HG03280 (cell line): ENCODE data around the gene FAF1.

Experiments used
- ATAC-seq: cut with Tn5 transposase; IDR thresholded peaks from one replicate; pipeline ENCODE4 v1.9.1; 2021; ENCODE audit warnings: mild to moderate bottlenecking, moderate library complexity; ENCODE audit not compliant: unreplicated experiment

Gene FAF1

GRCh38 chr1:50651476-50652263 is 308.4 kb downstream of the FAF1 start:
- ATAC-seq, result no peak

- ATAC-seq, result no peak
Observed at GRCh38 chr1:50646526-50646925, 313.5 kb downstream of the FAF1 start.

GRCh38 chr1:50645139-50645538 is 314.9 kb downstream of the FAF1 start:
- no peak for ATAC-seq

DNA sequence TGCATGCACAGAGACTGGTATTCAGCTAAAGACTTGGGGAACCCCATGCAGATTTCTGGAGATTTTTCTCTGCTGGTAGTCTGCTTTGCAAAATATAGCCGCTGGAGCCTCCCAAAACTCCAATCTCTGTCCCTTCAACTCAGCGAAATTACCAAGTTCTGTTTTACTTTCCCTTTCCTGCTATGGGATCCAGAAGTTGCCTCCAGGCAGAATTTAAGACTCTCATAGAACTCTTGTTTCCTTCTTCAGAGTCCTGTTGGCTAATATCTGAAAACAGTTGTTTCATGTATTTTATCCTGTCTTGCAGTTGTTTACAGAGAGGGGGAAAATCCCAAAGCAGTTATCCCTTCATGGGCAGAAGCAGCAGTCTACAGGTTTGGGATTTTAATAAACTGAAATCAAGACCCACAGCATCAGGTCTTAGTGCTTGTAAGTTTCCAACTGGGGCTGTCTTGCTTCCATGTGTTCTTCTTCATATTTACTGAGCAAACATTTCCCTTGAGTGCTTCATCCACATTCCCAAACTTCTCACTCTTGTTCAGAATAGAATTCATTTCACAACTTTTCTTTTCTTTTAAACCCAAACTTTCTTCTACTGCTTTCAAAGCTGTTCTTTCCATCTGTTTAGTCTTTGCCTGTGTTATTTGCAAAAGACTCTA is 315.5 kb downstream of the FAF1 start:
- no peak for ATAC-seq

DNA sequence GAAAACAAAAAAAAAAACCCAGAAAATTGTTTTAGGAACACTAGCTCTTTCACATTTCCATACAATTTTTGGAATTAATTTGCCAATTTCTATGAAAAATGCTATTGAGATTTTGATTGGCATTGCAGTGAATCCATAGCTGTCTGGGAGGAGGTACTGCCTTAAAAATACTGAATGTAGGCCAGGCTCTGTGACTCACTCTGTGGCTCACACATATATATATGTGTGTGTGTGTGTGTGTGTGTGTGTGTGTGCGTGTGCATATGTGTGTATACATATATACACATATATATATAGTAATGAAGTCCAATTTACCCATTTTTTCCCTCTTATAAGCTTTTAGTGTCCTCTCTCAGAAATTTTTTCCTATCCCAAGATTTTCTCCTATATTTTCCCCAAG is 322.6 kb downstream of the FAF1 start:
- ATAC-seq, result no peak

DNA sequence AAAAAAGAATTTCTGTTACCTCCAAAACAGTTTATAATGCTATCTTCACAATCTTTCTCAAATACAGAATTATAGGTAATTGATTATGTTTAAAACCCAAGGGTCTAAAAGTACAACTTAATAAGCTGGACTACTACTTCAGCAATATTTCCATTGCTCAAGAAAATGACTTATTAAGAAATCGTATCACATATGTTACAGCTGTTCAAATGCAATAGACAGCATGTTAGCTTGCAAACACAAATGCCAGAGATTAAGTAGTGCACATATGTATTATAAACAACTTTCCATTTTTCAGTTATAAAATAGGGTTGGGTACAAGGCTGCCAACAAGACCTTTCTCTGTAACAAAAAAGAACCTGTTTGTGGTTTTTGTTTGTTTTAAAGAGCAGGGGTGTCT is 325.8 kb downstream of the FAF1 start:
- no peak for ATAC-seq

DNA sequence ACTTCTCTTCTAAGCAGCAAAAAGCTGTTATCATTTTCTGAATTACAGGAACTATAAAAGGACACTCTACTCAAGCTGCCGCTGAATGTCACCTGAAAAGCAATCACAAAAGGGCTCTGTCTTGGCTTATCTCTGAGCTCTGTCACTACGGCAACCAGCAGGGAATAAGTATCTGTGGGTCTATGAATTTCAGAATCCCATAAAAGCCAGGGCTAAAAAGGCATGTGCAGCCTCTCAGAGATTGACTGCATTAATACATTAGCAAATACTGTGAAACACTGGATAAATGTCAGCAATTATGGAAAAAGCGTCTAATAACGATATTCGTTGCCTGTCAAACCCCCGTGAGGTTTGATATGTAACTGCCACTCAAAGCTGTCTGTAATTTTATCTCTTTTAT is 326.6 kb downstream of the FAF1 start:
- ATAC-seq, result no peak

DNA sequence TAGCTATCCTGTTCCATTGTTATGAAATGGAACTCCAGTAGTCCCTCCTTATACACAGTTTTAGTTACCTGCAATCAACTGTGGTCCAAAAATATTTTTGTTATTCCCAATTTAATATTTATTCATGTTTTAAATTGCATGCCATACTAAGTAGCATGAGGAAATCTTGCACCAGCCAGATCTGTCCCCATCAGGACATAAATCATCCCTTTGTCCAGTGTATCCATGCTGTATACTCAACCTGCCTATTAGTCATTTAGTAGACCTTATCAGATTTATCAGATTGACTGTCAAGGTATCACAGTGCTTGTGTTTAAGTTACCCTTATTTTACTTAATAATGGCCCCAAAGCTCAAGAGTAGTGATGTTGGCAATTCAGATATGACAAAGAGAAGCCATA is 328.9 kb downstream of the FAF1 start:
- ATAC-seq, result no peak

DNA sequence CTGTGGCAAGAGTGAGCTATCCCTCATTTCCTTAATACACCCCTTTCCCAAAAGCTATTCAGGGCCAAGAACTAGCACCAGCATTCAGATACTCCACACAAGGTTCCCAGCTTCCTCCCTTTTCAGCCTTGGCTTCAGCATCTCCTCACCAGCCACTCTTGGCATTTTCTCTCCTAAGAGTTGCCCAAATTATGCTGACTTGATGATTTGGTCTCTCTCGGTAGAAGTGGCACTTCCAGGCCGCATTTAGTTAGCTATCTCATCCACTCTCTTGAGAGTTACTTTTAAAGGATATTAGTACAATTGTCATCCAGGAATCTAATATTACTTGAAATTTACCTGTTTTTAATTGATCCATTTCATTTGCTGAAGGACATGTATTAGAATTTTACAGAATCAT is 337.8 kb downstream of the FAF1 start:
- no peak for ATAC-seq

DNA sequence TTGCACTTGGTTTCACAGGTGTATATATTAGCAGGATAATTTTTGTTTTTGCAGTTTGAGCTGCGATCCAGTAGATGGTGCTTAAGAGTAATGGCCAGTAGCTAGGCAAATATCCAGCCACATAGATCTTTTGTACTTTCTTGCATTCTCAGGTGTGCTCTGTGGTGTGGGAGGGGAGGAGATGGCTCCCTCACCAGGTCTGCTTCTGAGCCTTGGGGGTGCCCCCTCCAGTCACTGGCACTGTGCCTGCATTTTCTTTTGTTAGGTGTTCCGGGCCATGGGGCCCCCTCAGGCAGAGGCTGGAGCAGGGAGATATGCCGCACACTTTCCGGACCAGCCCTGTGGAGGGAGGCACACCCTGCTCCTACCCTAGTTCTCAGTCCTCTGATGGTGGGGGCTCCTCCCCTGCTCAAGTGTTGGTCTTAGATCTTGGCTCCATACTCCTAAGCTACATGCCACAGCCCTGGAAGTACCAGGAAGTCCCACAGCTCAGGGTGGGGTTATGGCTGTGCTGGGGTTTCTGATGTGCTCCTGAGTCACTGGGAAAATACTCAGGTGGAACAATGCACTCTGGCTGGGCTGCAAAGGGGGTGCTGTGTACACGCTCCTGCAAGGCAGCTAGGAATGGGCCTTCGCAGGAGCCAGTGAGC is 339.3 kb downstream of the FAF1 start:
- ATAC-seq, result no peak

GRCh38 chr1:50615036-50615750 is 344.9 kb downstream of the FAF1 start:
- no peak for ATAC-seq

DNA sequence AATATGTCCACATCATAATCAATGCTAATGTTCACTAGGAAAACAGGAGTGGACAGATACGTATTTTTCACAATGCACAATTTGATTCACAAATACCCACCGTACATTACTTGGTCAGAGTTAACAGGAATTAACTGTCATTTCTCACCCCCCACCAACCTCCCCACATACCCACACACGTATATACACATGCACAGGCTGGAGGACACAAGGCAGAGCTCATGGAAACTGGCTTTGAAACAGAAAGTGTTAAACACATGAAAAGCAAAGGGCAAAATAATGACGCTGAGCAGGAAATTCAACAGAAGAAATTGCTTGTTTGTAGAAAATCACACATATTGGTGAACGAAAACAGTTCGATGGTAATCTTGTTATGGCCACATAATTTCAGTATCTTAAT is 348.4 kb downstream of the FAF1 start:
- ATAC-seq, result no peak

GRCh38 chr1:50610563-50610962 is 349.5 kb downstream of the FAF1 start:
- ATAC-seq, result no peak

DNA sequence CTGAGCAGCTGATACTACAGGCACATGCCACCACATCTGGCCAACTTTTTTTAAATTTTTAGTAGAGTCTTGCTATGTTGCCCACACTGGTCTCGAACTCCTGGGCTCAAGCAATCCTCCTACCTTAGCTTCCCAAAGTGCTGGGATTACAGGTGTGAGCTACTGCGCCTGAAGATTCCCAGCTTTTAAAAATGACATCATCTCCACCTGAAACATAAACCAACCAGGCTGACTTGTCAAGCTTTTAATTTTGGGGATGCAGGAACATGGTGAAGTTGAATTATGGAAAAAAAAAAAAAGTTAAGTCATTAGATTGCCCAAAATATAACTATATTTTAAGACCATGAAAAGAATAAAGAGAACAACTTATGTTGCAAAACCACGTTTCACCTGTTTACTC is 350.6 kb downstream of the FAF1 start:
- no peak for ATAC-seq

DNA sequence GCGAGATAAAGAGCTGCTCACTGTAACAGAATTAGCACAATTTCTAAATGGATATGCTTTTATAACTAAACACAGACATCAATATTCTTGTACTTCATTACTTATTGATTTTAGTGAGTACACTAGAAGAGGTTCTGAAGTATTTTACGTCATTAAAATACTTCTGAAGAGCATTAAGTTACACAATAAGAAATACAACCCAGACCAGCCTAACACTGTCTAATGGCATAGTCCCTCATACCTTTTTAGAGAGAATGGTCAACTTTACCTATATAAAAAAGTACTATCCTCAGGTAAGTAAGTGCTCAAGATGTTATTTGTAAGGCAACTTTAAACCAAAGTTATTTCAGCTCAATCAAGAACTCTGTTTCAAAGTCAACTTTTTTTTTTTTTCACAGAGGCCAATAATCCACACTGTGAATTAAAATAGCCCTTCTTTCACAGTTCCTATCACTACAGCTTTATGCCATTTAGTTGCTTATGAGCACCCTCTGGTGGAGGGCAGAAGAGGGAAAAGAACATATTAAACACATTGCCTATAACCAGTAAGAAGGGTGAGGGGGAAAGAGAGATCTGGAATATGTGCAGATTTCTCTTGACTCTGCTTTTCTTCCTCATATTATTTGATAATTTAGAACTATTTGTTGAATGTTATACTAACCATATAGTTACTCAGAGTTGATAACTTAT is 354.7 kb downstream of the FAF1 start:
- ATAC-seq, result no peak

DNA sequence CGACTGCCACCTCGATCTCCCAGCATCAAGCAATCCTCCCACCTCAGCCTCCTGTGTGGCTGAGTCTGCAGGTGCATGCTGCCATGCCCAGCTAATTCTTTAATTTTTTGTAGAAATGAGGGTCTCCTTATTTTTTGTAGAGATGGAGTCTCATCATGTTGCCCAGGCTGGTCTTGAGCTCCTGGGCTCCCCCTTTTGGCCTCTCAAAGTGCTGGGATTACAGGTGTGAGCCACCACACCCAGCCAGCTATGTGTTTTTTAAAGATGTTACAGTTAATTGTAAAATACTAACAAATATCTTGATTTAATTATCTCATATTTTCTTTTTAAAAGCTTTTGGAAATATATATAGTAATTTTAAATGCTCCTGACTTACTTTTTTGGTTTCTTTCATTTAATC is 355.5 kb downstream of the FAF1 start:
- ATAC-seq, result no peak

DNA sequence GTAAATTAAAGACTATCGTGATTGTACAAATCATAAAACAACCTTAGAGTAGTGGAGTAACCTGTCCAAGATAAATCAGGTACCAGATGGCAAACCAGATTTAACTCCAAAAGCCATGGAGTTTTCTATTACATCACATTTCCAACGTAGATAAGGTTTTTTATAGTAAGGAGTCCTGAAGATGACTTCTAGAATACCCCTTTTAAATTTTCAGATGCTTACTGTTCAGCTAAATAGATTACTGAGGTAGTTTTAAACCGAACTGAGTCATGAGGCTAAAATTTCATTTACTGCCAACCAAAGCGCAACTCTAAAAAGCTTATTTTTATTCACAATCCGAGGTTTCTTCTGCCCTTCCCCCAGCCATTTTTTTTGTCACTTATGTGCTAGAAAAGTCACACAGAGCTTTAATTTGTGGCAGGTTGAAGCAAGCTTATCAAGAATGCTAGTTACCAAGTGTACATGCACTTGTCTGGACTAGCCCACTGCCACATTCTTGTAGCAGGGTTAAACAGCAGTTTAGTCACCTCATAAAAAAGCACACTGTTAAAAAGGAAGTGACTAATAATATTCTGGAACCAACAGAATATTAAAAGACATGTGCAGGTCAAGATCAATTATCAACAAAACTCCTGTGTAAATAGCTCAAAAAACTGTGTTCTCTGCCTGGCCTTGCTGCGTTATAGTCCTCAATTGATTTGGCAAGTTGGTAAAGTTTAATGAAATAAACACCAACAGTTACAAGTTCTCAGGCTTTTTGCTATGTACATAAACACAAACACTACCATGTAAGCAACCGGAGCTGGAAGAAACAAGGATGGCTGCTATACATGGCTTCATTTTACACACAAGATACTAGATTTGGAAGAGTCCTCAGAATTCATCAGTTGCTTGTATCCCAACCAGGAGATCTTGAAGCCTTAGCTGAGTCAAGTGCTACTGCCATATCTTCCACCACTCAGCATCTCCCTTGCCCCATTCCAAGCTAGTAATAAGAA is 356.5 kb downstream of the FAF1 start:
- ATAC-seq, result no peak

GRCh38 chr1:50599546-50599945 is 360.5 kb downstream of the FAF1 start:
- ATAC-seq, result no peak

- no peak for ATAC-seq
Observed at GRCh38 chr1:50595874-50596273, 364.2 kb downstream of the FAF1 start.

DNA sequence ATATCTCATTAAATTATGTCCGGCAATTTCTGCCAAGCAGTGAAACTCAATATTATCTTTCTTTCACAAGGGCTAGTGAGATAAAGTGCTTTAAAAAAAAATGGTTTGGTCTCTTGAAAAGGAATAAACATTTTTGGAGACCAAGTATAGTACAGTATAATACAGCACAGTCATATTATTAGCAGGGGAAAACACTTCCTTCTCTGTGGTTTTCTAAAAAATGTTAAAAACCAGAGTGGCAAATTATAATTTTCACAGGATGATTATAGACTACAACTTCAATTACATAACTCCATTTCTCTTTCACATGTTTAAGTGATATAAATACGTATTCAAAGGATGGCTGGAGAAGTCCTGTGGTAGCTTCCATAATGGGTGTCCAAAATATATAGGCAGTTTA is 366.6 kb downstream of the FAF1 start:
- ATAC-seq, result no peak
